DMS79 (cell line): Measurements from ENCODE around the gene GLS2.
"Not testable (repeated sequence)": the region's sequence is repeated elsewhere in the genome, so short reads cannot be mapped to it uniquely, and the experiment has no call there.

Experiments used
- DNase-seq: peaks from one replicate; lab custom pipeline; 2025; lab: John Stamatoyannopoulos, UW

Gene GLS2

GRCh38 chr12:56448860-56449621 lies 38.9 kb downstream of the GLS2 start, which contains the start of gene TIMELESS:
TSS of gene TIMELESS (minus strand) at chr12:56449426. CDS start at chr12:56434170, 15,256 bp downstream.
- DNase-seq: peak; percentile 65

GRCh38 chr12:56443208-56443607 lies 44.8 kb downstream of the GLS2 start:
- DNase-seq: not testable (repeated sequence)

DNA sequence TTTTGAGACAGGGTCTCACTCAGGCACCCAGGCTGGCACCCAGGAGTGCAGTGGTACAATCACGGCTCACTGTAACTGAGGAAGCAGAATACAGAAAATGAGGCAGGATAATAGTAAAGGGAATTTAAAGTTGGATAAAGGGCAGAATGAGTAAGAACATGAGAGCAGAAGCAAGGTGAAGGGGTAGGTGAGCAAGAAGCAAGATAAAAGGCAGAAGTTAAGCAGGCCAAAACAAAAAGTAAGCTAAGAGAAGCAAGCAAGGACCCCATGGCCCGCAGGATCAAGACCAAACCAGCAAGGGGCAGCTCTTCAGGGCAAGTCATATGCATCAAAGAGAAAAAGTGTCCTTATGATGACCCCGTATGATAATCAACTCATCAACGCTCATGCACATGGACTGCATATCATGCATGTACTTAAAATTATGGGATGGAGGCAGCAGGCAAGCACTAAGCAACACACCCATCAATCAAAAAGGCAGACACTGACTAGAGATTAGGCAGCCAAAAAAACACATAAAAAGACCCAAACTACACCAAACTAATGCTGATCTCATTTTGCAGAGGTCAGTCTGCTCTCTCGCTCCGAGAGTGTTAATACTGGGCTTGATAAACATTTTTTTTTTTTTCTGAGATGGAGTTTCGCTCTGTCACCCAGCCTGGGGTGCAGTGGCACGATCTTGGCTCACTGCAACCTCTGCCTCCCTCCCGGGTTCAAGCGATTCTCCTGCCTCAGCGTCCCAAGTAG lies 50.4 kb downstream of the GLS2 start:
- DNase-seq: no peak

GRCh38 chr12:56434828-56435227 lies 53.1 kb downstream of the GLS2 start:
- no peak for DNase-seq

- no peak for DNase-seq
Measured at GRCh38 chr12:56431850-56432249, 56.1 kb downstream of the GLS2 start.

DNA sequence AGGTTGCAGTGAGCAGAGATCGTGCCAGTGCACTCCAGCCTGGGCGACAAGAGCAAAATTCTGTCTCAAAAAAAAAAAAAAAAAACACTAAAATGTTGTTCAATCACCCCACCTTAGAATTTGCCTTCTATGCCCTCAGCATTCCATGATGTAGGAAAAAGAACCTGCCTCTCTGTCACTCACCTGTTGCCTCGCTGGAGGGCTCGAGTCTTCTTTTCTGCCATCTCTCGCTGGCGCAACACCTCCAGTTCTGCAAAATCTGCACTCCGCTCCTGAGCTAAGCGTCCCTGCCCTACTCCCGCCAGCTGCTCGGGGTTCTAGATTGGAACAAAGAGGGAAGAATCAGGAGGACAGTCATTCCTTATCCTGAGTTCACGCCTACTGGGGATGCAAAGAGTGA lies 56.7 kb downstream of the GLS2 start:
- no peak for DNase-seq

- no peak for DNase-seq
Measured at GRCh38 chr12:56425940-56426438, 62.0 kb downstream of the GLS2 start.

- no peak for DNase-seq
Measured at GRCh38 chr12:56425193-56425592, 62.8 kb downstream of the GLS2 start.
